SH-SY5Y (cell line): ENCODE measurements around the gene CCT4.

Experiments used
- GATA2 ChIP-seq: IDR thresholded peaks from 2 replicates; pipeline ENCODE4 v1.6.1; 2011; ENCODE audit warnings: mild to moderate bottlenecking, low read depth, low read length
- GATA3 ChIP-seq: IDR thresholded peaks from 2 replicates; pipeline ENCODE4 v1.6.1; 2011; ENCODE audit warnings: low read depth, mild to moderate bottlenecking, low read length, moderate library complexity

- TF ChIP-seq GATA2 (no peak), GATA3 (no peak)
Observed at GRCh38 chr2:61906186-61906470, 17.7 kb upstream of the CCT4 start.
